Measurements from ENCODE around the gene PTMS.

Gene PTMS

GRCh38 chr12:6752921-6753771 lies 13.0 kb upstream of the PTMS start, which contains the start of gene MLF2:
Gene MLF2 (minus strand): TSS chr12:6753141. CDS start chr12:6752334, 807 bp downstream.
- peak; percentile 71 for DNase-seq

DNA sequence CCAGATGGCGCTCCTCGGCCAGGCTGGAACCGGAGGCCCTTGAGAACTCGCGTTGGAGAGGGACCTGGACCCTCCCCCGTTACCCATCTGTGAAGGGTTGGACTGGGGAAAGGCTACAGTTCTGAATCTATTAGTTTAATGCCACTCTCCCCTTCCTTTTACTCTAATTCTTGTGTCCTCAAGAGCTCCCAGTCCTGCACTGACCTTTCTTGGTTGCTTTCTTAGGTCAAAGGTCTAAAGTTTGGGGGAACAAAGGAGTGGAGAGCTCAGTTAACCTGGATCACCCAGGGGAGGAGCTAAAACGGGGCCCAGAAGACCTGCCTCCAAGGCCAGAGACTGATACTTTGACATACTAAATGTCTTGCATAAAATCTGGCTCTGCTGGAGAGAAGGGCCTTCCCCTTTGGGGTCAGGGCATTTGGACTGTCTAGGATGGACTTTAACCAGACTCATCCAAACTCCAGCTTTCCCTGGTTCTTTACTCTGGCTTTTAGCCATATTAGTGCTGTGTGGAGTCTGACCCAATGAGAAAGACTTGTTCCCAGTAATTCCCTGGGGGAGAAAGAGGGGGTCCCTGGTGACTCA lies 12.3 kb upstream of the PTMS start:
- no peak for DNase-seq

DNA sequence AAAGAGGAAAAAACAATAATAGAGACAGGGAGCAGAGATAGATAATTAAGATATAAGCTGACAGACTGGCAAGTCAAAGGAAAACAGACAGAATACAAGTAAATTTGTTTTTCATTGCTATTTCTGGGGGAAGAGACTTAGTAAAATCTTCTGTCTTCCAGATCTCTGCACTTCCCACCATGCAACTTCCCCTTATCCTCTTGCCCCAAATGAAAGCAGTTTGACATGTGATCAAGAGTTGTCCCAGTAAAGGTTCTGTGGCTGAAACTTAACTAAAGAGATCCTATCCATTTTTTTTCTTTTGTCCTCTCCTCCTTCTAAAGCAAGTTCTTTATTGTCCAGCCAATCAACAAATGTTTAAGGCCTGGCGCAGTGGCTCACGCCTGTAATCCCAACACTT lies 11.8 kb upstream of the PTMS start:
- DNase-seq, result no peak

DNA sequence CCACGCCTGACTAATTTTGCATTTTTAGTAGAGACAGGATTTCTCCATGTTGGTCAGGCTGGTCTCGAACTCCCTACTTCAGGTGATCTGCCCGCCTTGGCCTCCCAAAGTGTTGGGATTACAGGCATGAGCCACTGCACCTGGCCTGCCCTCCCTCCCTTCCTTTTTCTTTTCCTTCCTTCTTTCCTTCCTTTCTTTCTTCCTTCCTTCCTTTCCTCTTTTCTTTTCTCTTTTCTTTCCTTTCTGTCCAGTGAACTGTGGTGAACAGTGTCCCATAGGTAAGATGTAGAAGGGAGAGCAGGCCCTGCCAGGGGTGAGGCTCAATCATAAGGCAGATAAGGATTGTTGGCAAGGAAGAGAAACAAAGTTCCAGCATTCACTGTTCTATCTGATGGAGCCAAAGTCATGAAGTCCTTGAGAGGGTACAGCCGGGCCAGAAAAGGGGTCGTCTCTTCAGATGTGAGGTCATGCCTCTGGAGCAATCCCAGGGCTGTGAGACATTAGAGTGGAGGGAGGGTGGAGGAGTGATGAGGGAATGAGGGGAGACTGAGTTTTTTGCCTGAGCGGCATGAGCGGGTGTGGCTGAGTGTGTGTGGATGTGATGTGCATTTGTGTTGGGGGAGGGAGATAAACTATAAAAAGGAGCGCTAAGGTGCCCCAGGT lies 9.0 kb upstream of the PTMS start:
- DNase-seq, result no peak

- DNase-seq, result no peak
Measured at GRCh38 chr12:6758506-6759095, 7.6 kb upstream of the PTMS start.

GRCh38 chr12:6759741-6760140 lies 6.4 kb upstream of the PTMS start:
- DNase-seq, result no peak

DNA sequence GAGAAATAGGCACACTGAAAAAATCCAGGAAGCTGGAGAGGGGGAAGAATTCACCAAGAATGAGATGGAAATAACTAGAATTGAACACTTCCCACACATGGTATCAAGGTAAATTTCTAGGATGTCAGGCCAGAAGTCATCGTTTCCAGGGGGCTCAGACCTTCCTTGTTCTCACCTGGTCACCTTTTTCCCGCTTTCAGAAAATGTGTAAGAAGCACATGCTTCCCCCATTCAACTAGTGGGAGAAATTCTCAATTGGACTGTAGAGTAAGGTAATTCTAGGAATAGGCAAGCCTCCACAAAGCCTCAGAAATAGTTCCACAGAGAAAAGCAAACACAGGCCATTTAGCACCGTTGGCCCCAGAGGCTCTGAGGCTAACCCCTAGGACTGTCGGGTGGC lies 2.8 kb upstream of the PTMS start:
- peak; percentile 21 for DNase-seq

DNA sequence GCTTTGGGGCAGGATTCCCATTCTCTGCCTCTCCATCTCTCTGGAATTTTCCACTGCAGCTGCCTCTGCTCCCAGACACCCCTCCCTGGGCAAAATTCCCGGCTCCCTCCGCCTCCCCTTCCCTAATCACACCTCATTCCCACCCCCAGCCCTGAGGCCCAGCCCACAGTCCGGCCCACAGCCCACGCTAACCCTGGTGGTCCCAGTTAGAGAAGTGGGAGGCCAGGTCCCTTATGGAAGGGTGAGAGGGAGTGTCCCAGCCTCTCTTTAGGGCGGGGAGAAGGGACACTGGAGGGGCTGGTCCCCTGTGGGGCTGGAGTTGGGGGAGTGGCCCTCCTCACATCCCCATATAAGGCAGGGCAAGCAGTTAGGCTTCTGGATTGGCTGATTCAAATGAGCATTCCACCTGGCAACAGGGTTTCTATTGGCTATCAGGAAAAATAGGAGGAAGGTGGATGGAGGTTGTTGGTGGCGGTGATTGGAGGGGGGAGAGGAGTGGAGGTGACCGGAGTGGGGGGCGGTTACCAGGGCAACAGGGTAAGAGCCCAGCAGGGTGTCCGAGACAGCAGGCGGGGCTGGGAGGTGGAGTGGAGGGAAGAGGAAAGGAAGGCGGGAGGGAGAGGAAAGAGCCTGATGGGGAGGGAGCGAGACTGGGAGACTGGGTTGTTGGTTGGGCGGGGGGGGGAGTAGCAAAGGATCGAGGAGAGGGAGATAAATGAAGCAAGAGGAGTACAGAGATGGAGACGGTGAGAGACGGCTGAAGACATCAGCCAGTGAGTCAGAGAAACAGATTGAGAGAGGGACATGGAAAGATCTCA lies 1.9 kb upstream of the PTMS start:
- peak; percentile 98 for DNase-seq

- no peak for DNase-seq
Measured at GRCh38 chr12:6765048-6765633, 1.0 kb upstream of the PTMS start.

GRCh38 chr12:6766651-6767349 lies 637 bp downstream of the PTMS start:
- DNase-seq, result peak; percentile 11

- no peak for DNase-seq
Measured at GRCh38 chr12:6767353-6768319, 1.5 kb downstream of the PTMS start.

GRCh38 chr12:6768437-6768914 lies 2.3 kb downstream of the PTMS start:
- DNase-seq, result no peak

GRCh38 chr12:6768990-6769389 lies 2.8 kb downstream of the PTMS start:
- DNase-seq, result no peak

DNA sequence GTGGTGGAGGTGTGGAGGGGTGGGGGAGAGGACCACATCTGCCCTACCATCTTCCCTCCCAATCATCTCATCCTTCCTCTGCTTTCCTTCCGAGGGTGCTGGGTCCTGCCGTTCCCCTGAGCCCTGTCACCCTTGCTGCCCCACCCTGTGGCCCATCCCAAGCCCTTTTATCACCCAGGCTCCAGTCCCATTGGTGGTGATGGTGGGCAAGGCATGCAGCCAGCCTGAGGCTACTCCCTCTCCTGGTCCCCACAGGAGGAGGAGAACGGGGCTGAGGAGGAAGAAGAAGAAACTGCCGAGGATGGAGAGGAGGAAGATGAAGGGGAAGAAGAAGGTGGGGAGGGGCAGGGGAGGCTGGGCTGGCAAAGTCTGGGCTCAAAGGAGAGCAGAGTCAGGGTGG lies 3.5 kb downstream of the PTMS start:
- DNase-seq, result no peak

GRCh38 chr12:6770094-6770493 lies 3.9 kb downstream of the PTMS start:
- DNase-seq, result no peak

- no peak for DNase-seq
Measured at GRCh38 chr12:6770600-6770999, 4.4 kb downstream of the PTMS start.

- DNase-seq, result no peak
Measured at GRCh38 chr12:6771091-6771495, 4.9 kb downstream of the PTMS start.

- no peak for DNase-seq
Measured at GRCh38 chr12:6771509-6772330, 5.6 kb downstream of the PTMS start.

GRCh38 chr12:6772331-6772695 lies 6.2 kb downstream of the PTMS start, which contains the start of gene LAG3:
Gene LAG3 (plus strand): TSS chr12:6772520. CDS start chr12:6772853, 333 bp downstream.
- DNase-seq, result no peak
